Measurements from ENCODE around the gene ZNF750.

ZNF750 gene

DNA sequence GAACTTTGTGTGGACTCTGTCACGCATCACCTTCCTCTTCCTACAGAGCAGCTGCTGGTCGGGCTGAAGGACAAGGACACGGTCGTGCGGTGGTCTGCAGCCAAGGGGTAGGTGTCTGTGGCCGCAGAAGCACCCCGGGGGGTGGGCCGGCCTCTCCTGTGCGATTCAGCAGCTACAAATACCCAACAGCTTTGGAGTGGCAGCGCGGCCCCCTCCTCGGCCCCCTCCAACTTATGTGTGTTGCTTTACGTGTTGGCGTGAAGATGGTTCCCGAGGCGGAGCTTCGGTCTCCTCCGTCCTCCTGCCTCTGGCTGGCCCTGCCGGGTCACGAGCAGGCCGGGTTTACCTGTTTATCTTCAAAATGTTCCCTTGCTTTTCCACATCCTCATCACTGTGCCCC lies 32.3 kb downstream of the ZNF750 start:
- TF ChIP-seq, protein P1, sequence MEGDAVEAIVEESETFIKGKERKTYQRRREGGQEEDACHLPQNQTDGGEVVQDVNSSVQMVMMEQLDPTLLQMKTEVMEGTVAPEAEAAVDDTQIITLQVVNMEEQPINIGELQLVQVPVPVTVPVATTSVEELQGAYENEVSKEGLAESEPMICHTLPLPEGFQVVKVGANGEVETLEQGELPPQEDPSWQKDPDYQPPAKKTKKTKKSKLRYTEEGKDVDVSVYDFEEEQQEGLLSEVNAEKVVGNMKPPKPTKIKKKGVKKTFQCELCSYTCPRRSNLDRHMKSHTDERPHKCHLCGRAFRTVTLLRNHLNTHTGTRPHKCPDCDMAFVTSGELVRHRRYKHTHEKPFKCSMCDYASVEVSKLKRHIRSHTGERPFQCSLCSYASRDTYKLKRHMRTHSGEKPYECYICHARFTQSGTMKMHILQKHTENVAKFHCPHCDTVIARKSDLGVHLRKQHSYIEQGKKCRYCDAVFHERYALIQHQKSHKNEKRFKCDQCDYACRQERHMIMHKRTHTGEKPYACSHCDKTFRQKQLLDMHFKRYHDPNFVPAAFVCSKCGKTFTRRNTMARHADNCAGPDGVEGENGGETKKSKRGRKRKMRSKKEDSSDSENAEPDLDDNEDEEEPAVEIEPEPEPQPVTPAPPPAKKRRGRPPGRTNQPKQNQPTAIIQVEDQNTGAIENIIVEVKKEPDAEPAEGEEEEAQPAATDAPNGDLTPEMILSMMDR (IDR thresholded peaks at IDR 0.05; ENCODE audit: low read depth, low read length) = no peak
- DNase-seq (ENCODE audit: low read depth in 2 of 2) = no peak
- no peak overlapping the region for H3K4me3 ChIP-seq (replicated peaks in 1 of 2; ENCODE audit: low read depth in 2 of 2, low read length in 2 of 2)

DNA sequence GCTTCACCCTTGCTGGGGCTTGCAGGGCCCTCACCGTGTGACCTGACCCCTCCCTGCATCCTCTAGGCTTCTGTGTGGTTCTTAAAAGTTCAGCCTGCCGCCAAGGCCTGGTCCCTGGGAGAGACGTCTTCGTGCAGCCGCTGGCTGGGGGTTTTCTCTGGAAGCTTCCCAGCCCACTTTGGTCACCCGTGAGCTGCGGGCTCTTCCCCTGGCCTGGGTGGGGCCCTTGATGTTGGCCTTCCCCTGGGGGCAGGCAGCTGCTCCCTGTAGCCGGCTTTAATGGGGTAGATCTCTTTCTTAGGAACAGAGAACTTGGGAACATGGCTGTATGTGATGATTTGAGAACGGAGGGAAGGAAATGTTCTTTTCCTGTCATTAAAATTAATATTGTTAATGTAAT lies 32.7 kb downstream of the ZNF750 start:
- DNase-seq (ENCODE audit: low read depth in 2 of 2) = no peak
- TF ChIP-seq, protein P1 (IDR thresholded peaks at IDR 0.05; ENCODE audit: low read depth, low read length) = no peak
- H3K4me3 ChIP-seq (replicated peaks in 1 of 2; ENCODE audit: low read depth in 2 of 2, low read length in 2 of 2) = no peak overlapping the region

DNA sequence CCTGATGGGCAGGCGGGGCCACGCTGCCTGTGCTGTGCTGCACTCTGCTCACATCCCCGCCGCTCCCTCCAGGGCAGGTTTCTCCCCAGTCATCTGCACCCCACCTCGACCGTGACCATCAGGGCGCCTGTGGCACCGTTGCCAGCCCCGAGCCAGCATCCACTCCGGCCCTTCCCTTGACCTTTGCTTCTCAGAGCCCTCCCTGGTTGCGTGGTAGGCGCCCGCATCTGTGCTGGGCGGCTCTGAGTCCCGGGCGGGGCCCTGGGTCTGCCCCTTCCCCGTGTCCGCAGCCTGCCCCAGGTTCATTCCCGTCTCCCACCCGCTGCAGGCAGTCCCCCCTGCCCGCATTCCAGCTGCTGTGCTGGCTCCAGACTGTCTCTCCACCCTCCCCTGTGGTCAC lies 33.2 kb downstream of the ZNF750 start:
- no peak overlapping the region for H3K4me3 ChIP-seq (replicated peaks in 1 of 2; ENCODE audit: low read depth in 2 of 2, low read length in 2 of 2)
- TF ChIP-seq, protein P1 (IDR thresholded peaks at IDR 0.05; ENCODE audit: low read depth, low read length) = no peak
- no peak for DNase-seq (ENCODE audit: low read depth in 2 of 2)

DNA sequence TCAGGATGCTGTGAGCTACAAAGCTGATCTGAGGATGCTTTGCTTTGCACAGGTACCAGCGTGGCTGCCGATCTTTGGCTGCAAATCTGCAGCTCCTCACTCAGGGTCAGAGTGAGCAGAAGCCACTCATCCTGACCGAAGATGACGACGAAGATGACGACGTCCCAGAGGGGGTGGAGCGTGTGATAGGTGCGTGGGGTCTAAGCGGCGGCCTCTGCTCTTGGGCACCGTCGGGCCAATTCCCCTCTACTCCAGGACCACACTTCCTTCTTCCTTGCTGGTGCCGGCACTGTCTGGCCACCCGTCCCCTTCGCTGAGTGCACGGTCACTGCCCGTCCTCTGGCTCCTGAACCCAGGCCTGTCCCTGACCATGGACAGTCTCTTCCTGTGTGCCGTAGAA lies 34.0 kb downstream of the ZNF750 start:
- no peak for DNase-seq (ENCODE audit: low read depth in 2 of 2)
- TF ChIP-seq, protein P1 (IDR thresholded peaks at IDR 0.05; ENCODE audit: low read depth, low read length) = no peak
- H3K4me3 ChIP-seq (replicated peaks in 1 of 2; ENCODE audit: low read depth in 2 of 2, low read length in 2 of 2) = no peak overlapping the region

DNA sequence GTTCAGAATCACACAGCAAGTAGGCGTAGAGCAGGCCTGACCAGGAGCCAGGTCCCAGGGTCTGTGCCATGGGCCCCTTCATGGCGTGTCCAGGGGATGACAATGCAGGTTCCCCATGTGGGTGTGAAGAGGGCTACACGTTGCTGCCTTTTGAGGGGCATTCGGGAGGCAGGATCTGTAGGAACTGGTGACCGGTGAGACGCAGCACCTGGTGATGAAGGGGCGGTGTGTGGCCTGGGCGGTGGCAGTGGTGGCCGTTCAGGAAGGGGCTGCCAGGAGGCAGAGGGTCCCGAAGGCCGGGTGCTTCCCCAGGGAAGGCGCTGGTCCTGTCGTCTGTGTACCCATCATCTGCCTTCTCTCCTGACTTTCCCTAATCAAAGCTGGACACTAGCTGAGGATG lies 34.6 kb downstream of the ZNF750 start:
- H3K4me3 ChIP-seq (replicated peaks in 1 of 2; ENCODE audit: low read depth in 2 of 2, low read length in 2 of 2) = no peak overlapping the region
- no peak for DNase-seq (ENCODE audit: low read depth in 2 of 2)

DNA sequence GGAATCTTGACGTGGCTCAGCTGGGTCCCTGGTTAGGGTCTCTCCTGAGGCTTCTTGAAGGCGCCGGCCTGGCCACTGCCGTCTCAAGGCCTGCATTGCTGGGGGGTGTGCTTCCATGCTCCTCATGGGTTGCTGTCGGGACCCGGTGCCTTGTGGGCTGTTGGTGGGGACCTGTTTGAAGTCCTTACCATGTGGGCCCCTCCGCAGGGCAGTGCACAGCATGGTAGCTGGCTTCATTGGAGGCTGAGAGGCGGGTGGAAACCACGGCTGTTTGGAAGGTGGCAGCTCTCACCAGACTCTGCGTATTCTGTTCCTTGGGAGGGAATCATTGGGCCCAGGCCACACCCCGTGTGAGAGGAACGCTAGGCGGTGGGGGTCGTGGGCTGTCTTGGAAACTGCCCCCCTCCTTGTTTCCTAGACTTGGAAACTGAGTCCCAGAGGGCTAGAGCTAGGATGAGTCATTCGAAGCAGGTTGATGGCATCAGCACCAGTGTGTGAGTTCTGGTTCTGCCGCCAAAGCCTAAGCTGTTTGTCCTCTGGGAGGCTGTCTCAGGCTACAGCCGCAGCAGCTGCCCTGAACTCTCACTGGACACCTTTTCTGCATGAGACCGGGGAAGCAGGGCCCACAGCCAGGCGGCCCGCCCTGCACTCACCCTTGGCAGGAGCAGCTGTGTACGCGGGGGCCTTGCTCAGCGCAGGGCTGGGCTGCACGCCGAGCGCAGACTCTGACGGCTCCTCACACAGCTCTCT lies 35.2 kb downstream of the ZNF750 start:
- TF ChIP-seq, protein P1 (IDR thresholded peaks at IDR 0.05; ENCODE audit: low read depth, low read length) = no peak
- no peak overlapping the region for H3K4me3 ChIP-seq (replicated peaks in 1 of 2; ENCODE audit: low read depth in 2 of 2, low read length in 2 of 2)
- DNase-seq (ENCODE audit: low read depth in 2 of 2) = peak; percentile 36 to 84

More for the DNA sequence above, 34.6 kb downstream of the ZNF750 start:
- TF ChIP-seq, protein P1 (IDR thresholded peaks at IDR 0.05; ENCODE audit: low read depth, low read length) = no peak

DNA sequence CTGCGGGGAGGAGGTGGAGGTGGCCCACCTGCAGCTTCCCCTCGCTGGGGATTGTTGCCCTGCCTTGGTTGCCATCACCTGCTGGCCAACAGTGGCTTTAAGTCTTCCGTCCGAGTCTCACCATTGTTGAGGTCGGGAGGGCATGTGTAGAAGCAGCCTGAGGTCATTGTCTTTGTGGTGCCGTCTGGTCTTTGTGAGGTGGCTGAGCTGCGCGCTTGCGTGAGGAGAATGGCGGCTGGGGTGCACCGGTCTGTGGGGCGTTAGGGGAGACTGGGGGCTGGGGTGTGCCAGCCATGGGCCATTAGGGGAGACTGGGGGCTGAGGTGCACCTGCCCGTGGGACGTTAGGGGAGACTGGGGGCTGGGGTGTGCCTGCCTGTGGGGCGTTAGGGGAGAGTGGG lies 36.2 kb downstream of the ZNF750 start:
- H3K4me3 ChIP-seq (replicated peaks in 1 of 2; ENCODE audit: low read depth in 2 of 2, low read length in 2 of 2) = no peak overlapping the region
- no peak for DNase-seq (ENCODE audit: low read depth in 2 of 2)
- TF ChIP-seq, protein P1 (IDR thresholded peaks at IDR 0.05; ENCODE audit: low read depth, low read length) = no peak

Data from cardiac fibroblast (primary cell).